GM10847 (cell line): ENCODE results near the gene PRLR.

Experiments
- POLR2A ChIP-seq: IDR thresholded peaks from 2 replicates; pipeline ENCODE4 v1.6.1; 2011; ENCODE audit not compliant: insufficient read length; ENCODE audit errors: extremely low read depth

PRLR gene

DNA sequence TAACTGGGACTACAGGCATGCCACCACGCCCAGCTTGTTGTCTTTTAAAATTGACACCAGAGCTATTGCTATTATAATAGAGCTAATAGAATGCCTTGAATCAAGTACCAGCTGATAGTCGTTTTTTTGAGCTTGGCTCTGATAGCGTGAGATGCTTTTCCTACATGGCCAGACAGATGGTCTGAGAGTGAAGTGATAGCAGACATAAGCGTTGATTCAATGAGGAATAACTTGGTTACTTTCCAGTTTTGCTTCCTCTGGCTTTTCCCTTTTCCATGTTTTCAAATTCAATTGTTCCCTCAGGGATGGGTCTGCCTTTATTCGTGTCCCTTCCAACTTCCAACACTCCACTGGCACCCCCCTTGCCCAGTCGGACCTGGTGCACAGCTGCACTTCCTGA lies 197.9 kb downstream of the PRLR start:
- no peak for TF ChIP-seq POLR2A

DNA sequence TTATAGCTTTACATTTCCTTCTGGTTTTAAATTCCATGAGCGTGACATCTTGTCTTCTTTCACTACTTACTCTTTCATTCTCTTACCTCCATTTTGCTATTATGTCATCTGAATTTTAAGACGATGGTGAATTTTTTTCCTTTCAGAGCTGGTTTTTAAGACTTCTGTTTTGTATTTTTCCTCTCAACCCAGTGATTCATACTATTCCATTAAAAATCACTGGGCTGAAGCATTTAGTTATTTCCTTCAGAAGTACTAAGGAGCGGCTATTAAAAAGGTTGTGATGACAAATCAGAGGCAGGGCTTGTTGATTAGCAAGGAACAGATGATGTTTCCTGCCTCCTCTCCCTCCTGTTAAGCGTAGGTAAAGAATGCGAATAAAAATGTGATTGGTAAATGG lies 199.0 kb downstream of the PRLR start:
- TF ChIP-seq POLR2A = no peak

- TF ChIP-seq POLR2A = no peak
Observed at GRCh38 chr5:35030426-35031100, 199.7 kb downstream of the PRLR start.

GRCh38 chr5:35029333-35029732 lies 201.0 kb downstream of the PRLR start:
- no peak for TF ChIP-seq POLR2A

- no peak for TF ChIP-seq POLR2A
Observed at GRCh38 chr5:35026941-35027340, 203.3 kb downstream of the PRLR start.

DNA sequence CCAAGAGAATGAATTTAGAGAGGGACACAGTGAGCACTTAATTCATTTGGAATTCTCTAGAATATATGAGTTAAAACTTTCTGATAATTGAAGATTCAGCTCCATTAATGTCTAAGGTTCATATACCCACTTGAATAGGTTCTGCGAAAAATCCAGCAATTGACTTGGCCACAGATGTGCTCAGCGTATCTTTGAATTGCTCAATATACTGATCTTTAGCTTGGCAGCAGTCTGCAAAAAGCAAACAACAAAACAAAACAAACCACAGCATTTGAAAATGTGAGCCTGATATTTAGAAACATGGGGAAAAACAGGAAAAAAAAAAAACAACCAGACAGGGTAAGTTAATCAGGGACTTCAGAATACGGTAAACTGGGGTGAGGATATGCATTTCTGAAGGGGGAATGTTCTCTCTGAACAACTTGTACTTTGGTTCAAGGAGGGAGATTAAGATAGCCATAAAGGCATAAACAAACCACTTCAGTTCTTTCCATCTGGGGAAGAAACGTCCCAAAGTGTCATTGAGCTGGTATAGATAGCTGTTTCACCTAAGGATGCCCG lies 203.9 kb downstream of the PRLR start:
- no peak for TF ChIP-seq POLR2A

- no peak for TF ChIP-seq POLR2A
Observed at GRCh38 chr5:35024911-35025510, 205.3 kb downstream of the PRLR start.

DNA sequence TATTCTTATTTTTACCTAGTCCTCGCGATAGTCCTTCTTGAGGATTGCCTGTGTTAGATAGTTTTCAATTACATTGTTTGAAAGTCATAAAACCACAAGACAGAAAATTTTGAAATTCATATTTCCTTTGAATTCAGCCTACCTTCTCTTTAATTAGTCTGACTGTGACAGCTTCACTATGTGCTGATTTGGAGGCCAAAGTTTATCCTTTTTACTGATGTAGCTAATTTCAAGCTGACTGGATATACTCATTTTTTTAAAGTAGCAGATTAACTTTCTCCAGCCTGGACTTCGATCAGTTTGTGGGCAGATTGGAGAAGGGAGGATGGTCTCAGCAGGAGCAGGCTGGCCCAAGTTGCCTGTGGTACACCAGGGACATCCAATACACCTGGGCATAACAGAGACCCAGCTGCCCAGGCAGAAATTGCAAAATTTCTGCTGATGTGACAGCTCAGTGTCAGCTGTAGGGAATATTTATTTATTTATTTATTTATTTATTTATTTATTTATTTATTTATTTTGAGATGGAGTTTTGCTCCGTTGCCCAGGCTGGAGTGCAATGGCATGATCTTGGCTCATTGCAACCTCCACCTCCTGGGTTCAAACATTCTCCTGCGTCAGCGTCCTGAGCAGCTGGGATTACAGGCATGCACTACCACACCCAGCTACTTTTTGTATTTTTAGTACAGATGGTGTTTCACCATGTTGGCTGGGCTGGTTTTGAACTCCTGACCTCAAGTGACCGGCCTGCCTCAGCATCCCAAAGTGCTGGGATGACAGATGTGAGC lies 206.7 kb downstream of the PRLR start:
- TF ChIP-seq POLR2A = no peak

DNA sequence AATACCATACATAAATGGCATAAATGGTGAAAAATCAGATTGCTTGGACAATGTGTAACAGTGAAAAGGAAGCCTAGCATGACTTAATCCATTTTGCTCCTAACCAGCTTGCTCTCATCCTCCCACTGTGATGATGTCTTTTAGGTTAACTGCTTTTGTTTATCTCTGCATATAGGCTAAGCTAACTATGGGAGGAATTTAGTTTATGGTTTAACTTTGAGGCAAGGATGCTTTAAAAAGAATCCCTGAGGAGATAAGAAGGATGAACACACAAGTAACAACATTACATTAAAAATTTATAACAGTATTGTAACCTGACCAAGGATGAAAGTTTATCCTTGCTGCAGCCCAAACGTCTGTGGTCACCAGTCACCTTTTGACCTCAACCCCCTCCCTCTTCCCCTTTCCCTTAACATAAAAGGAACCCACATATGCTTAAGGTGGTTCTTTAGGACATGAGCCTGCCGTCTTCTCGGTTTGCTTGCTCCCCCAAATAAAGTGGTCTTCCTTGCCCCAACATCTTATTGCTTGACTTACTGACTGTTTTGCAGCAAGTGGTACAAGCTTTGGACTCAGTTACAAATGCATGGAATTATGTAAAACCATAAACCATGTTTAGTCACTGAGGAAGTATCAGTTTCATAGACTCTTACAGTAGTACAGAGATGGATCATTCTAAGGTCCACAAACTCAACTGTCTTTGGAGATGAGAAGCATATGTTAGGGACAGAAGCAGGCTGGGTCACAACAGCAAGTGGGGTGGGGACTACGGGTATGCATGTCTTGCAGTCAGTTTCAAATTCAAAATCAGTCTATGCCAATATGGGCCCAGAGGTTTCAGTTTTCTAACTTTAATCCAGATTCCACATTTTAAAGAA lies 213.9 kb downstream of the PRLR start:
- TF ChIP-seq POLR2A = no peak

DNA sequence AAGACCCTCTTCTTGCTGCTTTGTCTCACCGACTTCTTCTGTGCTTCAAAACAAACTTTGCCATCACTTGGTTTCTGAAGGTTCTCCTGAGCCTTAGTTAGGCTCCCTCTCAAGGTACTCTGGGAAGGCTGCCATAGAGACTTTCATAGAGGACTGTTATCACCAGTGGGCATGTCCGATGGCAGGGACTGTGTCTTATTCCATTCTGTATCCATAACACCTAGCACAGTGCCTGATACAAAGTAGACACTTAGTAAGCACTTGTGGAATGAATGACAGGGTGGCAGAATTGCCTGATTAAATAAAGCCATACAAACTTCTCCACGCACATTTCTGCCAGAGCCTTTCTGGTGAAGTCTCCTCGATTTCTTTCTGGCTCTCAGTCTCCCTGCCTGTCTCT lies 215.2 kb downstream of the PRLR start:
- TF ChIP-seq POLR2A = no peak

DNA sequence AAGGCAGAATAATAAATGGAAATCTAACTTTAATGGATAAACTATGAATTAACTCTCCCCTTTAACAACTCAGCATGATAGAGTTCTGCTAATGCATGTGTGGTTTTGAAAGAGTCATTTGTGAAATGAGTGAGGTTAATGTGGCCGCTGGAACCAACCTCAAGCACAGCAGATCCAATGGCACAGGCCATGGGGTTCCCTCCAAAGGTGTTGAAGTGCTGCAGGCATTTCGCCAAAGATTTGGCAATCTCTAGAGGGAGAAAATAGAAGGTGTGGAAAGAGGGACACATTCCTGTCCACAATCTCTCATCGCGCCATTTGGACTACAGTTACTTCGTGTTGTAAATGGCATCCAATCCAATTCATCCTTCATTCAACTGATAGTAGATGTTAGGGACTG lies 217.5 kb downstream of the PRLR start:
- no peak for TF ChIP-seq POLR2A

DNA sequence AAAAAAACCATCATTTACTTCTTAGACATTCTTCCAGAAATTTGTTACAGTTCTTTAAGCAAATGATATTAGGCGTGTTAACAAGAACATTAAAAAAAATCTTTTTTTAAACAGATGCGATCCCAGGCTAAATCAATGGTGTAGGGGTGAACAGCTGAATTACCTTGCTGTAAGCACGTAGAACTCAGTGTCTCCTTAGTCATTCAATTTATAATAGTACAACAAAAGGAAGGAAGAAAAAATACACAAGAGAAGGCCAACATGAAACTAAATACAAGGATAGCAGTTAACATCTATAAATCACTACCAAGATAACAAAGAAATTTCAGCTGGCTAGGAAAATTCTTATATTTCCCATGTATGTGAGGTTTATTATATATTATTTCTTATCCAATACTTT lies 217.9 kb downstream of the PRLR start:
- TF ChIP-seq POLR2A = no peak

- no peak for TF ChIP-seq POLR2A
Observed at GRCh38 chr5:35010676-35011075, 219.6 kb downstream of the PRLR start.

- TF ChIP-seq POLR2A = no peak
Observed at GRCh38 chr5:35009657-35010056, 220.6 kb downstream of the PRLR start.

GRCh38 chr5:35009019-35009418 lies 221.3 kb downstream of the PRLR start:
- no peak for TF ChIP-seq POLR2A

- no peak for TF ChIP-seq POLR2A
Observed at GRCh38 chr5:35004771-35005170, 225.5 kb downstream of the PRLR start.

GRCh38 chr5:35004200-35004599 lies 226.1 kb downstream of the PRLR start:
- TF ChIP-seq POLR2A = no peak
